Left renal pelvis (tissue), 4 donors: ENCODE measurements around the gene PKN1. TPM values are rescaled to one million over a fixed set of nuclear protein-coding genes. Genes with fewer than 3 reads are reported as not detected.
A peak's percentile ranks its signal among the peaks of the same experiment; 100 is the strongest.
"Not testable (repeated sequence)": the region's sequence is repeated elsewhere in the genome, so short reads cannot be mapped to it uniquely, and the experiment has no call there.

Experiments used
- DNase-seq, 4 donors: peaks; one replicate each; pipeline ENCODE4 v3.0.0-alpha.2; 2013; ENCODE audit warnings: low read depth in 4 of 4, low spot score in 3 of 4
- polyA plus RNA-seq, 4 donors: library from polyadenylated mRNA; unstranded; fragments of 120-200 nt; gene quantifications; one replicate each; pipeline ENCODE4 v1.2.1, GENCODE V29; 2013; ENCODE audit not compliant: insufficient read length in 4 of 4

PKN1 gene
- polyA plus RNA-seq, 4 donors, result 56.1 to 104 (median 80.8) TPM

GRCh38 chr19:14479309-14479974 is 46.3 kb downstream of the PKN1 start:
- DNase-seq, result no peak

- DNase-seq, result no peak
Observed at GRCh38 chr19:14479975-14480699, 47.0 kb downstream of the PKN1 start.

DNA sequence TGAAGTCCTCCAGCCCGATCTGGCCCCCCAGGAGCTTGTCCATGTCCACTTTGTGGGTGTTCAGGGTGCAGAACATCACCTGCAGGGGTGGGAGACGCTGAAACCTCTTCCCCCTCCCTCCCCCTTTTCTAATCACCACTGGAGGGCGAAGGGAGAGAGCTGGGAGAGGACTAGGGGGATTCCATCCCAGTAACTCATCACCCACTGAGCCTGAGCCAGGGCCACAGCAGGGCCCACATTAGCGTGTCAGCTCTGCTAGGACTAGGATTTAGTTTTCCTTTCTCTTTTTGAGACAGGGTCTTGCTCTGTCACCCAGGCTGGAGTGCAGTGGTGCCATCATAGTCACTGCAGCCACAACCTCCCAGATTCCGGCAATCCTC is 47.6 kb downstream of the PKN1 start:
- no peak for DNase-seq

DNA sequence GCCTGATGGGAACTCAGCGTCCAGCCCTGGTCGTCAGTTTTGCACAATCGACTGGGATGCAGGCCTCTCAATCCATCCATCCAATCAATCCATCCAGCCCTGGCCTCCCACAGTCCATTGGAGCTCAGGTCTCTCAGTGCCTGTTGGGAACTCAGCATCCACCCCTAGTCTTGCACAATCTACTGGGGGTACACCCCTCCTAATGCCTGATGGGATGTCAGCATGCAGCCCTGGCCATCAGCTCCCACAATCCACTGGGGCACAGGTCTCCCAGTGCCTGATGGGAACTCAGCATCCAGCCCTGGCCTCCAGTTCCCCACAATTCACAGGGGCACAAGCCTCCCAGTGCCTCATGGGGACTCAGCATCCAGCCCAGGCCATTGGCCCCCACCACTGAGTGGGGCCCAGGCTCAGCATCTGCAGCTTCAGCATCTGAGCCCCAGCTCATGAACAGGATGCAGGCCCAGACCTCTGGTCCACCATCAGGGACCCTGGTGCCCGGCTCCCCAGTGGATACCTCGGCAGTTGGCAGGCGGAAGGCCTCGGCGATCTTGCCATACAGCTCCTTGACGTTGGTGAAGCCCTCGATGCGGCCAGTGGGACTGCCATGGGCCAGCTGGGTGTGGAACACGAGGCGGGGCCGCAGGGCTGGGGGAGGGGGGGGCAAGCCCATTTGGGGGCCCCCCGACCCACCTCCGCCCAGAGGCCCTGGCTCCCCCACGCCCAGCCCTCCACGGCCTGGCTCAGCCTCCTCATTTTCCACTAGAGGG is 49.3 kb downstream of the PKN1 start:
- DNase-seq, result no peak

GRCh38 chr19:14487370-14488125 is 54.4 kb downstream of the PKN1 start:
- DNase-seq, result no peak

- no peak for DNase-seq
Observed at GRCh38 chr19:14492756-14493337, 59.7 kb downstream of the PKN1 start.

DNA sequence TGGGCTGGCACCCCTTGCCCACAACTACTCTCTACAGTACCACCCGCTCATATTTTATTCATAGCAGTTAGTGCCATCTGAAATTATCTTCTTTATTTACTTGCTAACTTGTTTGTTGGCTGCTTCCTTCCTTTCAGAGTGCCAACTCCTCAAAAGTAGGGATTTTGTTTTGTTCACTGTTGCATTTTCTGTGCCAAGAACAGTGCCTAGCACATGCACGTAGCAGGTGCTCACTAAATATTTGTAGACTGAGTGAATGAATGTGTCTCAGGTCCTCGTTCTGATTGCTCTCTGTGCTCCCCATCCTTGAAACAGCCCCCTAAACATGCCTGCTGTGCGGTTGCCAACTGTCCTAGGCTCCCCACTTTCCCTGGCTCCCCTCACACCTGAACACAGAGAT is 61.3 kb downstream of the PKN1 start:
- DNase-seq, result no peak

GRCh38 chr19:14494910-14495671 is 62.0 kb downstream of the PKN1 start:
- DNase-seq, result no peak

- no peak for DNase-seq
Observed at GRCh38 chr19:14495672-14496028, 62.5 kb downstream of the PKN1 start.

DNA sequence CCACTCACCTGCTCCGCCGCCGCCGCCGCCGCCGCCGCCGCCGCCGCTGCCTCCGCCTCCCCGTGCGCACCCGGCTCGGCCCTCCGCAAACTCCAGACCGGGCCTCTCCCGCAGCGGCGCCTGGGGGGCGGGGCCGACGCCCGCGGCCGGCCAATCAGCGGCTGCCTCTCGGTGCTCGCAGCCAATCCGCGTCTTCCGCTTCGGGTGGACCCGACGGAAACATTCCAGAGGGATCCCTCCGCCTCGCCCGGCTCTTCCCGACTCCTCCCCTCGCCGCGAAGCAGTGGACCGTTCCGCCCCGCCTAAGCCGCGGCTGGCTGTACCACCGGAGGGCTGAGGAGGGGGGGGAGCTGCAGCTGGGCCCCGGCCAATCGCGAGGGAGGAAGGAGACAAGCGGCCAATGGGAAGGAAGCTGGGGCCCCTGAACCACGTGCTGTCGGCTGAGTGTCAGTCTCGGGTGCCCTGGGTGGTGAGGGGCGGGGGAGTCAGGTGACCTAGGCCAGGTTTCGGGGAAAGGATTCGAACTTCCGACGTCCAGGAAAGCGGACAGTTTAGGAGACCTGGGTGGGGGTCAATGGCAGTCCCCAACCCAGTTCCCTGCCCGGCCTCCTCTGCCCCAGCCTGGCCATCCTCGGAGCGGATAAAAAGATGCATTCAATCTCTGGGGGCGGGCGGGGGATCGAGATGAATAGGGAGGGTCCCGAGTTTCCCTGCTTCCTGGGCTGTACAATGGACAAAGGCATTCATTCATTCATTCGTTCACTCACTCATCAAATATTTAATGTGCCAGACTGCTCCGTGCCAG is 63.1 kb downstream of the PKN1 start, which contains the start of gene GIPC1:
Gene GIPC1, minus strand, starts transcription at position 99 of the 805 bp plus-strand sequence. CDS start 13,151 bp downstream, outside the sequence.
- peak; percentile 95 to 97 (median 96) for DNase-seq

DNA sequence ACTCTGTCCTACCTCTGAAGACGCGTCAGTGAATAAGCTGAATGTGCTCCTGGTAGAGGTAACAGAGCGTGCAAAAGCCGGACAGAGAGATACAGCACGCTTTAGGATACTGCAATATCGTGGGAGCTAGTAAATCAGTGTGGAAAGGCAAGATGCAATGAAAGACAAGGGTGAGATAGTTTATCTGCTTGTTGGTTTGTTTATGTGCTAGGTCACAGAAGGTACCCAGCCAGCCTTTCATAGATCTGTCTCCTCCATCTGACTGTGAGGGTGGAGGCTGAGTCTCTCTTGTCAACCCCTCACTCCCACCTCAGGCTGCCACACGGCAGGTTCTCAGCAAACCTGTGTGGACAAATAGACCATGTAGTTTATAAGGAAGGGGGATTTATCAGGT is 63.7 kb downstream of the PKN1 start:
- no peak for DNase-seq

- no peak for DNase-seq
Observed at GRCh38 chr19:14497228-14497921, 64.3 kb downstream of the PKN1 start.

GRCh38 chr19:14502334-14503092 is 69.4 kb downstream of the PKN1 start:
- no peak for DNase-seq

DNA sequence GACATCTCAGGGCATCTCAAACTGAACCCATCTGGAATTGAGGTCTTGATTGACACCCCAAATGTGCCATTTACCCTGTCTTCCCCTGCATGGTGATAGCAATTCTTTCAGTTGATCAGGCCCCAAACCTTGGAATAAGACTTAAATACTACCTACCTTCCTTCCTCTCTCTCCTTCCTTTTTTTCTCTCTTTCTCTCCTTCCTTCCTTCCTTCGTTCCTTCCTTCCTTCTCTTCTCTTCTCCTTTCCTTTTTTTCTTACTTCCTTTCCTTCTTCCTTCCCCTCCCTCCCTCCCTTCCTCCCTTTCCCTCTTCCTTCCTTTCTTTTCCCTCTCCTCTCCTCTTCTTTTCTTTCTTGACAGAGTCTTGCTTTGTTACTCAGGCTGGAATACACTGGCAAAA is 70.2 kb downstream of the PKN1 start:
- no peak for DNase-seq

- DNase-seq, result not testable (repeated sequence)
Observed at GRCh38 chr19:14504575-14504974, 71.5 kb downstream of the PKN1 start.

DNA sequence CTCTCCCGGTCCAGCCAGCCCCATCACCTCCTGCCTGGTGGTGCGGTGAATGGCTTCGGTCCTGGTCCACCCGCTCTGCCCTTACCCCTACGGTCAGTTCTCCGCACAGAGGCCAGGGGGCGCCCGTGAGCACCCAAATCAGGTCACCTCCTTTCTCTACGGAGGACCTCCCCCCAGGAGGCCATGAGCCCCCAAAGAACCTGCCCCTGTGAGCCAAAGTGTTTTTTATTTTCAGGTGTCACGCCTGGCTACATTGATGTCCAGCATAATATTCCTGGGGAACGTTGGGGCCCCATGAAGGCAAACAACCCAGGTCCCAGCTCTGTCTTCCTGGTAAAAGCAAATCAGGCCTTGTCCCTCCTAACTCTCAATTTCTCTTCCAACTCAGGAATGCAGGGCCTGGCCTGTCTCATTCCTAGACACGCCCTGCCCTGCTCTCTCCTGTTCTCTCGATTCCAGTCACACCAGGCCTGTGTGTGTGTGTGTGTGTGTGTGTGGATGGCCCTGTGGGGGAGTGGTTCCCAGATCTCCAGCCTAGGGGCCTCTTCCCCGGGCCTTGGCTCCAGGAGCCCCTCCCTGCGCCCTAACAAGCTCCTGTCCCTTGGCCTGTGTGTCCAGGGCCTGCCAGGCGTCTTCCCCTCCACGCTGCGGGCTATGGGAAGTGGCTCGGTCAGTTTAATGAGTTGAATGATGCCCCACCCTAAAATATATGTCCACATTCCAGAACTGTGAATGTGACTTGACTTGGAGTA is 72.6 kb downstream of the PKN1 start:
- DNase-seq, result no peak
